GM21737 (cell line): Measurements from ENCODE around the gene IQGAP2.
"Not testable (repeated sequence)": the region's sequence is repeated elsewhere in the genome, so short reads cannot be mapped to it uniquely, and the experiment has no call there.

Experiments used
- ATAC-seq: cut with Tn5 transposase; IDR thresholded peaks from one replicate; pipeline ENCODE4 v1.9.1; 2021; ENCODE audit warnings: mild to moderate bottlenecking, moderate library complexity; ENCODE audit not compliant: unreplicated experiment

The IQGAP2 gene, protein sequence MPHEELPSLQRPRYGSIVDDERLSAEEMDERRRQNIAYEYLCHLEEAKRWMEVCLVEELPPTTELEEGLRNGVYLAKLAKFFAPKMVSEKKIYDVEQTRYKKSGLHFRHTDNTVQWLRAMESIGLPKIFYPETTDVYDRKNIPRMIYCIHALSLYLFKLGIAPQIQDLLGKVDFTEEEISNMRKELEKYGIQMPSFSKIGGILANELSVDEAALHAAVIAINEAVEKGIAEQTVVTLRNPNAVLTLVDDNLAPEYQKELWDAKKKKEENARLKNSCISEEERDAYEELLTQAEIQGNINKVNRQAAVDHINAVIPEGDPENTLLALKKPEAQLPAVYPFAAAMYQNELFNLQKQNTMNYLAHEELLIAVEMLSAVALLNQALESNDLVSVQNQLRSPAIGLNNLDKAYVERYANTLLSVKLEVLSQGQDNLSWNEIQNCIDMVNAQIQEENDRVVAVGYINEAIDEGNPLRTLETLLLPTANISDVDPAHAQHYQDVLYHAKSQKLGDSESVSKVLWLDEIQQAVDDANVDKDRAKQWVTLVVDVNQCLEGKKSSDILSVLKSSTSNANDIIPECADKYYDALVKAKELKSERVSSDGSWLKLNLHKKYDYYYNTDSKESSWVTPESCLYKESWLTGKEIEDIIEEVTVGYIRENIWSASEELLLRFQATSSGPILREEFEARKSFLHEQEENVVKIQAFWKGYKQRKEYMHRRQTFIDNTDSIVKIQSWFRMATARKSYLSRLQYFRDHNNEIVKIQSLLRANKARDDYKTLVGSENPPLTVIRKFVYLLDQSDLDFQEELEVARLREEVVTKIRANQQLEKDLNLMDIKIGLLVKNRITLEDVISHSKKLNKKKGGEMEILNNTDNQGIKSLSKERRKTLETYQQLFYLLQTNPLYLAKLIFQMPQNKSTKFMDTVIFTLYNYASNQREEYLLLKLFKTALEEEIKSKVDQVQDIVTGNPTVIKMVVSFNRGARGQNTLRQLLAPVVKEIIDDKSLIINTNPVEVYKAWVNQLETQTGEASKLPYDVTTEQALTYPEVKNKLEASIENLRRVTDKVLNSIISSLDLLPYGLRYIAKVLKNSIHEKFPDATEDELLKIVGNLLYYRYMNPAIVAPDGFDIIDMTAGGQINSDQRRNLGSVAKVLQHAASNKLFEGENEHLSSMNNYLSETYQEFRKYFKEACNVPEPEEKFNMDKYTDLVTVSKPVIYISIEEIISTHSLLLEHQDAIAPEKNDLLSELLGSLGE (N-terminal part only)

DNA sequence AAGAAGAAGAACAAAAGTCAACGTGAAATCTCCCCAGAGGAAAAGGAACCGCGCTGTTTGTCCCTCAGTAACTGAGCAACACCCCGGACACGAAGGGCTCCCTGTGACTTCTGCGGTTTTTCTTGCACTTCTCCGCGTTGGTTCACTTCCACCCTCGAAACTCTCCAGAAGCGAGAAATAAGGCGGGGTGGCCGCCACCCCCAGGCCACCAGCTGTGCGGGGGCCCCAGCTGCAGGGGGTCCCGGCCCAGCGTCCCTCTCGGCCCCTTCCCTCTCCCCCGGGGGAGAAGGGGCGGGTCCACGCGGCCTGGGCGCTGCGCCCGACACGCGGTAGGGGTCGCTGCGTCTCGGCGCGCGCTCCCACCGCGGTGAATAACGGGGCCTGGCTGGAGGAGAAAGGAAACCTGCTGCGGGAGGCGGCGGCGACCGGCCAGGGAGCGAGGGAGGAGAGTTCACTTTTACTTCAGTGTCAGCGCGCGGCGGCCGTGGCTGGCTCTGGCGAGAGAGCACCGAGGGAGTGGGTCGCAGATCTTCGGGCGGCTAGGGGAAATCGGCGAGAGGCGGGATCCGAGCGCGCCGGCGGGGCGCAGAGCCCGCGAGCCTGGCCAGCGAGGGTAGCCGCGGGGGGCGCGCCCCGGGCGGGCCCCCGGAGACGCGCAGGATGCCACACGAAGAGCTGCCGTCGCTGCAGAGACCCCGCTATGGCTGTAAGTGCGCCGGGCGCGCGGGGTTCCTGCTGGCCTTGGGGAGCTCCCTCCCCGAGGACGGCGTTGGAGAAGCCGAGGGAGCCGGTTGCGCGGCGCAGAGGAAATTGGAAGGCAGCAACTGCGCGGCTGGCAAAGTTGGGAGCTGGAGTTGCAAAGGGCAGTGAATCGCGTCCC is at the start of gene IQGAP2:
Gene IQGAP2, plus strand, starts transcription at position 400 of the 880 bp plus-strand sequence. Its CDS starts 261 bp downstream, at position 661.
- peak; percentile 54 for ATAC-seq

DNA sequence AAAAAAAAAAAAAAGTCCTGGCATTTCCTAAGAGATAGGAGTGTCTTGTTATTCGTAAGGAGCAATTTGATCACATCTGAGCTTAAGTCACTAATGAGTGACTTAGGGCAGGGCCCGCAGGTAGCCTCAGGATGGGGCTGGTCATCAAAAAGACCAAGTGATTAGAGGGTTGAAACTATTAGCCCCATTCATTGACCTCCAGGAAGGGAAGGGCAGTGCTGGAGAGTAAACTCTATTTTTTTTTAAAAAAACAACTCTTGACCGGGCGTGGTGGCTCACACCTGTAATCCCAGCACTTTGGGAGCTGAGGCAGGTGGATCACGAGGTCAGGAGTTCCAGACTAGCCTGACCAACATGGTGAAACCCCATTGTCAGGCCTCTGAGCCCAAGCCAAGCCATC is 46.2 kb upstream of the IQGAP2 start:
- no peak for ATAC-seq

DNA sequence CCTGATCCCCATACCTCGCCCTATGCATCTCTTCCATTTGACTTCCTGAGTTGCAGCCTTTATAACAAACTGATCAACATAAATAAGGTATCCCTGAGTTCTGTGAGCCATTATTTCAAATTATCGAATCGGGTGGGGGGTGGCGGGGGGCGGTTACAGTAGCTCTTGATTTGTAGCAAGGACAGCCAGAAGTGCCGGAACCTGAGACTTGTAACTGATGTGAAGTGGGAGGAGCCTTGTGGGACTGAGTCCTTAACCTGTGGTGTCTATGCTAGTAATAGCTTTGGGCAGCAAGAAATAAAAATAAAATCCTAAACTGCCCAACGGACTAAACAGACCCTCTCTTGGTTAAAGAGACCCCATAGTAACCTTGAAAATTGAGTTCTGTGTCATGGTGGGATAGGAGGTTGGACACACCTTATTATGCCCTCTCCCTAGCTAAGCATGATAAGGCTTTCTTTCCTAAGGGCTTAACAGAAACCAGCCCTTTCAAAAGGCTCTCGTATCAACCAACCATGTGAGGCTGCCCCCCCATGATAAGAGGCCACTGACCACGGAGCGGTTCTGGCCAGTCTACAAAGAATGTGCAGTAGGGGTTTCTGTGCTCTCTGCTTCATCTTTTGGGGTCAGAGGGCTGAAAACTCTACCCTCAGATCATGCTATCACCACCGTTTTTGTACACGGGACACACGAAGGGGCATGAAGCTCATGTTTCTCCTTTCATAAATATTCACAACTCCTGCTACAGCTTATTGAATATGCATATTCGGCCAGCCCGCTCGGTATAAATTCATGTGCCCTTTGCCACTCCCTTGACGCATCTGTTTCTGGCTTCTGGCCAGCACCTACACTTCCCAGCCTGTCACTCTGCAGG is 39.5 kb upstream of the IQGAP2 start:
- ATAC-seq: no peak

- ATAC-seq: no peak
These were observed 38.9 kb upstream of the IQGAP2 start for GRCh38 chr5:76364226-76364589.

GRCh38 chr5:76365561-76365960 is 37.5 kb upstream of the IQGAP2 start:
- ATAC-seq: no peak

GRCh38 chr5:76366596-76366995 is 36.5 kb upstream of the IQGAP2 start:
- no peak for ATAC-seq

DNA sequence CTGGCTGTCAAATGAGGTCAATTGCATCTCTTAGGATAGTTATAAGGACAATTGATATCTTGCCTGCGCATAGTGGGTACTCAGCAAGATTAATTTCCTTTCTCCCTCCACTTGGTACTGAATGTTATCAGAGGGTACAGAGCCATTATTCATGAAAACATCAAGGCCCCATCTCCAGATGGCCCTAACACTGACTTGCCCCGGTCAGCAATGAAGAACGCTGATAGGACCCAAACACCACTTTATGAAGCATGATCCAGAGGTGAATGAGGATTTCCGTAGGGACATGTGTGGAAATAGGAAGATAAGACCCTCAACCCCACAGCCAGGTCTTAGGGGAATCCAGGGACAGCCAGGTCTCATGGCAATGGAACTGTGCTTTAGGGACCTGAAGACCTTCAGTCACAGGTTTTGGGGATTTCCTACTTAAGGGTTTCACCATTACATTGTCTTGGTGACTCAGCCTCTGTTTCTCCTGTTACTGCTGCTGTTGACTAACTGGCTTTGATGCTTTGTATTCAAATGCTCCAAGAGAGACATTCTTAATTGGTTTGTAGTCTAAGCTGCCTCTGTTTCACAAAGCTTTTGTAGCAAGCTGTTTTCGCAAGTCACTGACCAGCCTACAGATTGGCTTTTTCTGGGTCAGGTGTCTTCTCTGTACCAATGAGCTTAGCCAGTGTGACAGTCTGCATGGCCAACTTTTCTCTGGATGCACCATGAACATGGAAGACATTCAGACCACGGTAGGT is 35.3 kb upstream of the IQGAP2 start:
- ATAC-seq: peak; percentile 67

- ATAC-seq: no peak
These were observed 34.1 kb upstream of the IQGAP2 start for GRCh38 chr5:76368941-76369340.

DNA sequence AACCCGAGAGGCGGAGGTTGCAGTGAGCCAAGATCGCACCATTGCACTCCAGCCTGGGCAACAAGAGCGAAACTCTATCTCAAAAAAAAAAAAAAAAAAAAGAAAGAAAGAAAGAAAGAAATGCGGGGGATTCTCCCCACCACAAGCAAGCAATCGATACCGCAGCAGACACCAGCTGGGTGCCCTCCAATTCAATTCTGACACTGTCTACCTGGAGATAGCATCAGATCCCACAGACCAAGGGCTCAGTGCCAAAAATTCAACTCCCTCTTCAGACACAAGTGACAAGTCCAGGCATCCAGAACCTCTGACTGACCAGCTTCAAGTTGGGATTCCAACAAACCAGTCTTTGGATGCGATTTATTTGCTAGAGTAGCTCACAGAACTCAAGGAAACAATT is 33.4 kb upstream of the IQGAP2 start:
- not testable (repeated sequence) for ATAC-seq

GRCh38 chr5:76371960-76372322 is 31.1 kb upstream of the IQGAP2 start:
- no peak for ATAC-seq

DNA sequence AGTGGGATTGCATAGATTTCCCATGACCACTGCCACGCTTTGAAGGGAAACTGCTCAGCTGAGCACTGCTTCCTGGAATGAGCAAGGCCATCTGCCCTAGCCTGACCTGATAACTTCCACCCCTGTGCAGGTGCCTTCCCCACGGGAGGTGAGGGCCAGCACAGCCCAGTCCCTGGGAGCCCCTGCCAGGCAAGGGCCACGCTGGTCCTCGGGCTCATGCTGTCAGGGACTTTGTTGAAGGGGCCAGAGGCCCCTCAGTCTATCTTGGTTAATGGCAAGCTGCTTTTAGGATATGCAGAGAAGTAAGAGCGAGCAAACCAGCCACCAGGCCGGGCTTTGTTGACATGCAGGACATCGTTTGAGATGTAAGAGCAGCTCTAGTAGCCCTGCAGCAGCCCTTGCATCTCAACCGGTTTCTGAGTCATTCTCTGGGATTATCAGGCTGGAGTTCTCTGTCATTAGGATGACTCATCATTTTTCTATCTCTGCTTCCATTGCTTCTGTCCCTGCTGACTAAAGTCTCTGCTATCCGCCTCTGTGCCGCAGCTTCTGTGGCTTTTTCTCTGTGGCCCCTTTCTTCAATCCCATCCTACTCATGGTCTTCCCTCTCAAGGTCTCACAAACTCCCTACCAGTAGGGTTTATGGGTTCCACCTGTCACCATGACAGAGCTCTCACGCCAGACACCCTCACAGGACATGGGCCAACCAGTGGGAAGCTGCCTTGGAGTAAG is 30.6 kb upstream of the IQGAP2 start:
- no peak for ATAC-seq

GRCh38 chr5:76376148-76376865 is 26.8 kb upstream of the IQGAP2 start:
- no peak for ATAC-seq

DNA sequence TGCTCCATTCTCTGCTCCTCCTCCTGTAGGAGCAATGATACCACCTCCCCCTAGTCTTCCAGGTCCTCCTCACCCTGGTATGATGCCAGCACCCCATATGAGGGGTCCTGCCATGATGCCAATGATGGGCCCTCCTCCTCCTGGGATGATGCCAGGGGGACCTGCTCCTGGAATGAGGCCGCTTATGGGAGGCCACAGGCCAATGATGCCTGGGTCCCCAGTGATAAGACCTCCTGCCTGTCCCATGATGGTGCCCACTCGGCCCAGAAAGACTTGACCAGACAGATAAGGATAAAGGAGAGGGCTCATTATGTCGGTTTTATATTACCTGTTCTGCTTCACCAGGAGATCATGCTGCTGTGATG is 26.2 kb upstream of the IQGAP2 start:
- ATAC-seq: no peak

DNA sequence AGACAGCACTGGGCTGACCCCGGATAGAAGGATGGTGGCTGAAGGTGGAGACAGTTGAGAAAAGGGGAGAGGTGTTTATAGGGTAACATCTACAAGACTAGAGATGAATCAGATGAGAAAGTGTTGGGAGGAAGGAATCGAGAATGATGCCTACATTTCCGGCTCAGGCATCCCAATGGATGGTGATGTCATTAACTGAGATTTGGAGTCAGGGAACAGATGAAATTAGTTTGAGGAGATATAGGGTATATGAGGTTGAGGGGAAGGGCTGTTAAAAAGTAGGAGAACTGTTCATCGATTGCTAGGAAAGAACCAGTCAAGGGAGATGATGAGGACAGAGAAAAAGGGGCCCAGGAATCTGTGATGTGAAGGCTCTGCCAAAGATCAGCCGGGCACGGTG is 24.7 kb upstream of the IQGAP2 start:
- ATAC-seq: no peak

- ATAC-seq: no peak
These were observed 23.8 kb upstream of the IQGAP2 start for GRCh38 chr5:76379316-76379715.

DNA sequence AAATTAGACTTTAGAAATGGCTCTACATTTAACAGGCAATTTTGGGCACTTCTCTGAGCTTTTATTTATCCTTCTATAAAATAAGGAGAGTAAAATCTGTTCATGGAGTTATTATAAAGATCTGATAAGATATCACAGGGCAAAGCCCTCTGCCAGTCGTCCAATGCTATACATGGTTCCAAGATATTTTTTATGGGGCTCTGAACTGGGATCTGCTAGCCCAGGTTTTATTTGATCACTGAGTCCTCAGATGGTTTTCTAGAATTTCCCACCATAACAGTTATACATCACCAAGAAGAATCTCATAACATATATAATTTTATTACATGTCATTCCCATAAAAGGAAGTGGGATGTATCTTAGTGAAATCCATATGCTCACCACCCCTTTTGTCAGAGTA is 23.2 kb upstream of the IQGAP2 start:
- no peak for ATAC-seq

DNA sequence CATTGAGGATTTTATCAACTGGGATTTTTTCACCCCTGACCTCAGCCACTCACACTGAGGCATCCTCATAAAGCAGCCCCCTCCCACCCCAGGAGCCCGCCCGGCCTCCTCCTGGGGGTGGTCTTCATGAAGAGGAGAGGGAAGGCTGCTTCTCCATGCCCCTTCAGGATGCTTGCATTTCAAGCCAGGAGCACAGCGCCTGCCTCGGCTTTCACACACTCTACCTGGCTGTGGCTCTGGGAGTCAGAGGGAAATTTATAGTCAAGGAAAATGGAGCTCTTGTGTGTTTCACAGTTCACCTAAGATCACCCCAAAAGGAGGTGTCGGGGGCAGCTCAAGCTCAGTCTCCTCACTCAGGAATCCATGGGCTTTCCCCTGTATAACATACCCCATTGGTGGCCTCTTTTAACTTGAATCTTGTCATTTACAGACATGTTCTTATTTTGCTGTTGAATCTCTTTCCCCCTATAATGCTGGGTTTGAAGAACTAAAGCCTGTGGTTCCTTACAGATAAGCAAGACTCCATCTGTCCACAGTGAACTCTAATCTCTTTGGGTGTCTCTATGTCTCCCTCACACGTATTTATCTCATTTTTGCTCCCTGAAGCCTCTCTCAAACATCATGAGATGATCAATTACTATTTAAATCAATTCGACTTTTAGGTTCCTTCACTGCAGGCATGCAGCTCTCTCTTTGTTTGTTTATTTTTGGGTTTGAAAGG is 22.6 kb upstream of the IQGAP2 start:
- no peak for ATAC-seq
